Endothelial cell of umbilical vein (primary cell): ENCODE results near the gene CLASRP.

Experiments used
- CTCF ChIP-seq, 2 donors: IDR thresholded peaks; 1 replicate in 1 of 2; 2 replicates in 1 of 2; pipeline ENCODE4 v1.5.1; 2011; ENCODE audit warnings: low read length in 2 of 2, mild to moderate bottlenecking in 2 of 2, moderate library complexity in 2 of 2, control low read depth in 1 of 2, inconsistent platforms in 1 of 2, low read depth in 1 of 2; ENCODE audit not compliant: insufficient read depth in 1 of 2; ENCODE audit errors: extremely low read depth in 1 of 2
- EZH2 ChIP-seq: IDR thresholded peaks from 2 replicates; pipeline ENCODE4 v1.6.1; 2012; ENCODE audit warnings: borderline replicate concordance, low read depth, mild to moderate bottlenecking, moderate library complexity, low read length, inconsistent platforms; ENCODE audit not compliant: severe bottlenecking
- GATA2 ChIP-seq: IDR thresholded peaks from 2 replicates; pipeline ENCODE4 v1.7.0; 2011; ENCODE audit warnings: low read depth, mild to moderate bottlenecking, moderate library complexity, mixed read lengths, low read length; ENCODE audit not compliant: insufficient read length, insufficient read depth
- POLR2A ChIP-seq: IDR thresholded peaks from 2 replicates; pipeline ENCODE4 v1.6.1; 2012; ENCODE audit warnings: low read depth, mild to moderate bottlenecking, control low read depth, low read length
- POLR2AphosphoS5 ChIP-seq: IDR thresholded peaks from 2 replicates; pipeline ENCODE4 v1.6.1; 2012; ENCODE audit warnings: low read depth, mild to moderate bottlenecking, control low read depth, low read length, moderate library complexity; ENCODE audit not compliant: insufficient read depth

DNA sequence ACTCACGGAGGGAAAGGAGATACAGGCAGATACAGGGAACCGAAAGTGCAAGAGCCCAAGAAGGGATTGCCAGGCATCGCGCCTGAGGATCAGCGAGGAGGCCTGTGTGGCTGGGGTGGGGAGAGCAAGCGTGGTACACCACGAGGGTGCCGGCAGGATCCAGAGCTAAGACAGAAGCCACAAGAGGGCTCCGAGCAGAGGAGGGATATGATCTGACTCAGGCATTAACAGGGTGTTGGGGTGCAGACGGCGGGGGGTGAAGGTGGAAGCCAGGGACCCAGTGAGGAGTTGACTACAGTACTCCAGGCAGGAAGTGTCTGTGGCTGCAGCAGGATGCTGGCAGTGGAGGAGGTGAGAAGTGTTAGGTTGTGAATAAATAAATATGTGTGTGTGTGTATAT lies 48.7 kb downstream of the CLASRP start:
- TF ChIP-seq CTCF (IDR thresholded peaks at IDR 0.05; ENCODE audit: extremely low read depth in 1 of 2, insufficient read depth in 1 of 2, low read depth in 1 of 2, low read length in 2 of 2): no peak
- no peak for TF ChIP-seq GATA2
- no peak for TF ChIP-seq POLR2A
- no peak for TF ChIP-seq EZH2
- no peak for TF ChIP-seq POLR2AphosphoS5
